GM19467 (cell line): ENCODE data around the gene TNIK.

ENCODE experiments used
- ATAC-seq: cut with Tn5 transposase; IDR thresholded peaks from one replicate; pipeline ENCODE4 v1.9.1; 2021; ENCODE audit warnings: mild to moderate bottlenecking, moderate library complexity; ENCODE audit not compliant: unreplicated experiment

The TNIK gene

GRCh38 chr3:171236265-171237008 lies 223.8 kb downstream of the TNIK start:
- no peak for ATAC-seq

- no peak for ATAC-seq
Observed at GRCh38 chr3:171234298-171235010, 225.8 kb downstream of the TNIK start.

GRCh38 chr3:171231361-171231760 lies 228.8 kb downstream of the TNIK start:
- ATAC-seq: no peak

- no peak for ATAC-seq
Observed at GRCh38 chr3:171230865-171231264, 229.3 kb downstream of the TNIK start.

GRCh38 chr3:171229173-171229572 lies 231.0 kb downstream of the TNIK start:
- ATAC-seq: no peak

GRCh38 chr3:171228240-171228639 lies 232.0 kb downstream of the TNIK start:
- ATAC-seq: no peak

- no peak for ATAC-seq
Observed at GRCh38 chr3:171227828-171228227, 232.4 kb downstream of the TNIK start.

- no peak for ATAC-seq
Observed at GRCh38 chr3:171227359-171227758, 232.8 kb downstream of the TNIK start.

GRCh38 chr3:171226794-171227193 lies 233.4 kb downstream of the TNIK start:
- no peak for ATAC-seq

- ATAC-seq: no peak
Observed at GRCh38 chr3:171225708-171226107, 234.5 kb downstream of the TNIK start.

GRCh38 chr3:171225165-171225564 lies 235.0 kb downstream of the TNIK start:
- no peak for ATAC-seq

- no peak for ATAC-seq
Observed at GRCh38 chr3:171223396-171223795, 236.8 kb downstream of the TNIK start.

GRCh38 chr3:171222995-171223394 lies 237.2 kb downstream of the TNIK start:
- no peak for ATAC-seq

GRCh38 chr3:171221597-171221996 lies 238.6 kb downstream of the TNIK start:
- ATAC-seq: no peak

- ATAC-seq: no peak
Observed at GRCh38 chr3:171221104-171221503, 239.1 kb downstream of the TNIK start.

- ATAC-seq: no peak
Observed at GRCh38 chr3:171219258-171219657, 240.9 kb downstream of the TNIK start.

- ATAC-seq: no peak
Observed at GRCh38 chr3:171218069-171218468, 242.1 kb downstream of the TNIK start.

- no peak for ATAC-seq
Observed at GRCh38 chr3:171213907-171214306, 246.3 kb downstream of the TNIK start.

- ATAC-seq: no peak
Observed at GRCh38 chr3:171213178-171213577, 247.0 kb downstream of the TNIK start.

- no peak for ATAC-seq
Observed at GRCh38 chr3:171212648-171213047, 247.6 kb downstream of the TNIK start.

GRCh38 chr3:171206283-171206682 lies 253.9 kb downstream of the TNIK start:
- peak; percentile 51 for ATAC-seq

- no peak for ATAC-seq
Observed at GRCh38 chr3:171204942-171205341, 255.3 kb downstream of the TNIK start.
